ENCODE data around the gene ITGAD. TPM values are rescaled to one million over a fixed set of nuclear protein-coding genes. Genes with fewer than 3 reads are reported as not detected.

ITGAD gene
- polyA plus RNA-seq, 2 of the 4 experiments (the other 2 are of a cell fraction) = not detected

DNA sequence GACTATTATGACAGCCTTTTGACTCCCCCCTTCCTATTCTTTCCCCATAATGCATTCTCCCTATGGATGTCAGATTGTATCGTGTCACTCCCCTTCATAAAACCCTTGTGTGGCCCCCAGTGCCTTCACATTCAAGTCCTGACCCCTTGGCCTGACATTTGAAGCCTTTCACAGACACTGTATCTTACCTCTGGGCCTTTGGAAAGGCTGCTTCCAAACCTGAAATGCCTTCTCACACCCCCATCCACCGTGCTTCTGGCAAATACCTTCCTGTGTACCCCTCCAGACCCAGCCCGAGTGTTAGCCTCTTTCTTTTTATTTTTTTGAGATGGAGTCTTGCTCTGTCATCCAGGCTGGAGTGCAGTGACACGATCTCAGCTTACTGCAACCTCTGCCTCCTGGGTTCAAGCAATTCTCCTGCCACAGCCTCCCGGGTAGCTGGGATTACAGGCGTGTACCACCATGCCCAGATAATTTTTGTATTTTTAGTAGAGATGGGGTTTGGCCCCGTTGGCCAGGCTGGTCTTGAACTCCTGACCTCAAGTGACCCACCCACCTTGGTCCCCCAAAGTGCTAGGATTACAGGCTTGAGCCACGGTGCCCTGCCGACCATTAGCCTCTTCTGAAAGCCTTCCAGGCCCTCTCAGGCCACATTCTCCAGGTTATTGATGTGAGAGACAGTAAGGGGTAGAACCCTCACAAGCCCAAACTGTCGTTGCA lies 68.2 kb downstream of the ITGAD start:
- FAIRE-seq (no peak), DNase-seq (ENCODE audit: low read depth in 1 of 2, low spot score in 1 of 2) (no peak), ATAC-seq (no peak)
- Histone ChIP-seq H3K9me3 (no peaks in the 10 kb centered on the region), H3K4me2 (no peak overlapping the region; the same call in 2 of the 3 replicates), H3K27ac (no peak overlapping the region), H3K4me1 (peaks cover 18% of the 10 kb centered on the region), H3K4me3 (no peak overlapping the region)
- no peak for TF ChIP-seq MAFK (IDR thresholded peaks at IDR 0.05; ENCODE audit: partially characterized antibody)
- no peak for TF ChIP-seq POLR2A (IDR thresholded peaks at IDR 0.05; ENCODE audit: low read length)
- TF ChIP-seq CBX8 (IDR thresholded peaks at IDR 0.05) = no peak
- no peak for TF ChIP-seq RARB (CRISPR knock-in tag; IDR thresholded peaks at IDR 0.05)
- TF ChIP-seq EHMT2 (IDR thresholded peaks at IDR 0.05; ENCODE audit: low read depth) = no peak
- TF ChIP-seq FOXS1 (CRISPR knock-in tag; IDR thresholded peaks at IDR 0.05) = no peak
- TF ChIP-seq, protein P1, sequence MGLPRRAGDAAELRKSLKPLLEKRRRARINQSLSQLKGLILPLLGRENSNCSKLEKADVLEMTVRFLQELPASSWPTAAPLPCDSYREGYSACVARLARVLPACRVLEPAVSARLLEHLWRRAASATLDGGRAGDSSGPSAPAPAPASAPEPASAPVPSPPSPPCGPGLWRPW (IDR thresholded peaks at IDR 0.05) = no peak
- no peak for TF ChIP-seq CHD4 (IDR thresholded peaks at IDR 0.05; ENCODE audit: borderline replicate concordance)
- TF ChIP-seq ZC3H11A (IDR thresholded peaks at IDR 0.05) = no peak
- TF ChIP-seq, protein P2, sequence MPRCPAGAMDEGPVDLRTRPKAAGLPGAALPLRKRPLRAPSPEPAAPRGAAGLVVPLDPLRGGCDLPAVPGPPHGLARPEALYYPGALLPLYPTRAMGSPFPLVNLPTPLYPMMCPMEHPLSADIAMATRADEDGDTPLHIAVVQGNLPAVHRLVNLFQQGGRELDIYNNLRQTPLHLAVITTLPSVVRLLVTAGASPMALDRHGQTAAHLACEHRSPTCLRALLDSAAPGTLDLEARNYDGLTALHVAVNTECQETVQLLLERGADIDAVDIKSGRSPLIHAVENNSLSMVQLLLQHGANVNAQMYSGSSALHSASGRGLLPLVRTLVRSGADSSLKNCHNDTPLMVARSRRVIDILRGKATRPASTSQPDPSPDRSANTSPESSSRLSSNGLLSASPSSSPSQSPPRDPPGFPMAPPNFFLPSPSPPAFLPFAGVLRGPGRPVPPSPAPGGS (IDR thresholded peaks at IDR 0.05) = no peak
- 68% methylated on average over 10 of the region's 10 CpGs for WGBS (ENCODE audit: missing lambda C conversion rate)
- CTCF ChIA-PET = interaction anchor here (1.0 to 7.9 kb wide), 21 partner anchors 9 to 508 kb away, joined by 3 to 52 read pairs (median 5); partner anchors contain the start of genes PYCARD, TGFB1I1 and ZNF843
- POLR2A ChIA-PET = interaction anchor here (1.0 to 2.3 kb wide), 8 partner anchors 8 to 413 kb away, joined by 3 to 23 read pairs (median 6); partner anchors contain the start of genes FUS, RUSF1, TGFB1I1 and ZNF267

DNA sequence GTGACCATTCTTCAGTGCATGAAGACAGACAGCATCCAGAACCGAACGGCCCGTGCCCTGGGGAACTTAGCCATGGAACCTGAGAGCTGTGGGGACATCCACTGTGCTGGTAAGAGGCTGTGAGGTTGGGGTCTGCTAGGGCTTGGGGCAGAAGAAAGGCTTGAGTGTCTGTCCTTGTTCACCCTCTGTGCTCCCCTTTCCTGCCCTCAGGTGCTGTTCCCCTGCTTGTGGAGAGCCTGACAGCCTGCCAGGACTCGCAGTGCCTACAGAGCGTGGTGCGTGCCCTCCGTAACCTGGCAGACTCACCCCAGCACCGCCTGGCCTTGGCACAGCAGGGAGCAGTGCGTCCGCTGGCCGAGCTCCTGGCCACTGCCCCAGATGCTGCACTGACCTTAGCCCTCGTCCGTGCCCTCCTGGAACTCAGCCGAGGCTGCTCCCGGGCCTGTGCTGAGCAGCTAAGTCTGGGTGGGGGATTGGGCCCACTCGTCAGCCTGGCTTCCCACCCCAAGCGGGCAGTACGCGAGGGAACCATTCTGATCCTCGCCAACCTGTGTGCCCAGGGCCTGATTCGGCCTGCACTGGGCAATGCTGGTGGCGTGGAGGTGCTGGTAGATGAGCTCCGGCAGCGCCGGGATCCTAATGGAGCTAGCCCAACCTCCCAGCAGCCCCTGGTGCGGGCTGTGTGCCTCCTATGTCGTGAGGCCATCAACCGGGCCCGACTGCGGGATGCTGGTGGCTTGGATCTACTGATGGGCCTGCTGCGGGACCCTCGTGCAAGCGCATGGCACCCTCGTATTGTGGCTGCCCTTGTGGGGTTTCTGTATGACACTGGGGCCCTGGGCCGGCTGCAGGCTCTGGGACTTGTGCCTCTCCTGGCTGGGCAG lies 69.0 kb downstream of the ITGAD start:
- Histone ChIP-seq H3K4me1 (peaks cover 10% of the 10 kb centered on the region), H3K4me2 (no peak overlapping the region), H3K27ac (no peak overlapping the region), H3K9me3 (no peaks in the 10 kb centered on the region), H3K4me3 (no peak overlapping the region)
- POLR2A ChIA-PET = interaction anchor here (2.1 kb wide), 1 partner anchor 46 kb away, joined by 8 read pairs; the partner anchor contains the start of gene RUSF1
- CTCF ChIA-PET = interaction anchor here (1.0 to 7.9 kb wide), 8 partner anchors 10 to 481 kb away, joined by 3 to 52 read pairs (median 4); partner anchors contain the start of gene ZNF843
- DNase-seq (ENCODE audit: low read depth in 1 of 2, low spot score in 1 of 2) (no peak), ATAC-seq (no peak), FAIRE-seq (no peak)
- TF ChIP-seq JUN (IDR thresholded peaks at IDR 0.05) (no peak), BHLHE40 (IDR thresholded peaks at IDR 0.05; ENCODE audit: low read depth, low read length) (no peak), HOXA7 (CRISPR knock-in tag; IDR thresholded peaks at IDR 0.05) (no peak), ZSCAN20 (CRISPR knock-in tag; IDR thresholded peaks at IDR 0.05) (no peak), TP53 (CRISPR knock-in tag; IDR thresholded peaks at IDR 0.05) (no peak), NPAS2 (CRISPR knock-in tag; IDR thresholded peaks at IDR 0.05; ENCODE audit: borderline replicate concordance) (no peak), MYC (IDR thresholded peaks at IDR 0.05; ENCODE audit: borderline replicate concordance, low read length) (no peak), RNF2 (IDR thresholded peaks at IDR 0.05; ENCODE audit: borderline replicate concordance, low read depth) (no peak), CBX2 (IDR thresholded peaks at IDR 0.05; ENCODE audit: borderline replicate concordance, low read depth) (no peak), KDM1A (IDR thresholded peaks at IDR 0.05; ENCODE audit: low read depth) (no peak), CEBPB (IDR thresholded peaks at IDR 0.05) (no peak), EP300 (IDR thresholded peaks at IDR 0.05) (no peak), HEYL (CRISPR knock-in tag; IDR thresholded peaks at IDR 0.05) (no peak), ZFP36 (IDR thresholded peaks at IDR 0.05; ENCODE audit: borderline replicate concordance, partially characterized antibody) (no peak), CHD4 (IDR thresholded peaks at IDR 0.05; ENCODE audit: borderline replicate concordance) (no peak)
- TF ChIP-seq, protein P3, sequence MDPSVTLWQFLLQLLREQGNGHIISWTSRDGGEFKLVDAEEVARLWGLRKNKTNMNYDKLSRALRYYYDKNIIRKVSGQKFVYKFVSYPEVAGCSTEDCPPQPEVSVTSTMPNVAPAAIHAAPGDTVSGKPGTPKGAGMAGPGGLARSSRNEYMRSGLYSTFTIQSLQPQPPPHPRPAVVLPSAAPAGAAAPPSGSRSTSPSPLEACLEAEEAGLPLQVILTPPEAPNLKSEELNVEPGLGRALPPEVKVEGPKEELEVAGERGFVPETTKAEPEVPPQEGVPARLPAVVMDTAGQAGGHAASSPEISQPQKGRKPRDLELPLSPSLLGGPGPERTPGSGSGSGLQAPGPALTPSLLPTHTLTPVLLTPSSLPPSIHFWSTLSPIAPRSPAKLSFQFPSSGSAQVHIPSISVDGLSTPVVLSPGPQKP (IDR thresholded peaks at IDR 0.05; ENCODE audit: low read depth, low read length) = no peak
- WGBS (ENCODE audit: missing lambda C conversion rate) = 90% methylated on average over 13 of the region's 35 CpGs
